Raji (cell line): Measurements from ENCODE around the gene MAMLD1.

Experiments used
- POLR2A ChIP-seq: IDR thresholded peaks from 2 replicates; pipeline ENCODE4 v1.6.1; 2011; ENCODE audit warnings: low read depth, low read length, control low read depth; ENCODE audit not compliant: insufficient read depth

MAMLD1 gene

GRCh38 chrX:150483356-150483985 lies 120.4 kb downstream of the MAMLD1 start:
- no peak for TF ChIP-seq POLR2A

DNA sequence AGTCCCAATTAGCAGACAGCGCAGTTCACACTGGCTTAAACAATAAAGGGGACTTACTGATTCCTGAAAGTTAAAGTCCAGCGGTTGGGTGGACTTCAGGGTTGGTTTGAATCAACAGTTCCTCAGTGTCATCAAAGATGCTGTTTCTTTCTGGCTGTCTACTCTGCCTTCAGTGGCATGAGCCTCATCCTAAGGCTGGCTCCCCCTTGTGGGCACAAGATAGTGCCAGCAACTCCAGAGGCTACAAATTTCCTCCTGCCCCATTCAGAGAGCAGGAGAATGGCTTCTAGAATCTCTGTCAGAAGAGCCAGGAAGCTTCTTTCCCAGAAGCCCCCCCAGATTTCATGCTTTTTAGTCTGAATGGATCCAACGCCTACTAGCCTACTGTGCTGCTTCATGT lies 122.9 kb downstream of the MAMLD1 start:
- no peak for TF ChIP-seq POLR2A

DNA sequence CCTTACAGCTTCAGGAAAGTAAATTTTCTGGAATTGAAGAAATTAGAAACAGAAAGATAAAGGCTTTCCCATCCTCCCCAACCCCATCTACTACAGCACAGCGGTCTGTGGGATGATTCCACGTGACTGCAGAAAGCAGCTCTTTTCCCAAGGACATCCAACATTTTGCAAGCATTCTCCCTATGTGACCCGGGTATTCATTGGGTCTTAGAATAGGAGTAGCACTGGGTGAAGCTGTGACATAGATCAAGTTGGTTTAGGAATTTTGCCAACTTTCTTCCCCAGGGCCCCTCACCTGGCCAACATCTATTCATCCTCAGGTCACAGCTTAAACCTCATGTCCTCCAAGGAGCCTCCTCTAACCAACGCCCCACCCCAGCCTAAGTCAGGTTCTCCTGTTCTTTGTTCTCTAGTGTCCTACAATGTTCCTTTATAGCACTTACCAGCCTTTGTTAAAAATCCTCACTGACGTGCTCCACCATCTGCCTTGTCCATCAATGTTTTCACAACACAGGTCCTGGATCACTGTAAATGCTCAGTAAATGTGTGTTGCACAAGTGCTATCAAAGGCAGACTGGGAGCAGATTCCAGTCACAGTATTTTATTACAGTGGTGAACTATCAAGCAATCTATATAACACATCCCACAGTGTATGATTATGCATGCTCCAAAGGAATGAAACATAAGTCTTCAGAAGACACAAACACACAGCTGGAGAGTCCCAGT lies 124.4 kb downstream of the MAMLD1 start:
- no peak for TF ChIP-seq POLR2A

- no peak for TF ChIP-seq POLR2A
These were observed 126.4 kb downstream of the MAMLD1 start for GRCh38 chrX:150489359-150490015.

DNA sequence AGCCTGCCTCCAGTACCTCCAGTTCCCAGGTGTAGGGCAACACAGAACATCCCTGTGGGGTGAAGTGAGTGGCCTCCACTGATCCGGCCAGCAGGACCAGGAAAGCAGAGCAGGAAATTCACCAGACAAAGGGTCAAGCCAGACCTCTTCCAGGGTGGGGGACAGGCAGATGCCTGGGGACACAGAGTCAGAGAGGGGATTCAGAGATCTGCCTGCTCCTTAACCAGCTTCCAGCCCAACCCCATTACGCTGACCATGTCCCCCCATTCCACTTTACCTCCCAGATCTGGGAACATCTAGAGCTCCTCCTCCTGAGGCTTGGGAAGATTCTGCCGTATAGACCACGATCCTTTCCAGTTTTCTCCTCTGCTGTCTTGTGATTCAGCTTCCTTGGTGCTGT lies 132.4 kb downstream of the MAMLD1 start:
- no peak for TF ChIP-seq POLR2A

- no peak for TF ChIP-seq POLR2A
These were observed 136.1 kb downstream of the MAMLD1 start for GRCh38 chrX:150499240-150499639.

- no peak for TF ChIP-seq POLR2A
These were observed 139.0 kb downstream of the MAMLD1 start for GRCh38 chrX:150502091-150502490.

DNA sequence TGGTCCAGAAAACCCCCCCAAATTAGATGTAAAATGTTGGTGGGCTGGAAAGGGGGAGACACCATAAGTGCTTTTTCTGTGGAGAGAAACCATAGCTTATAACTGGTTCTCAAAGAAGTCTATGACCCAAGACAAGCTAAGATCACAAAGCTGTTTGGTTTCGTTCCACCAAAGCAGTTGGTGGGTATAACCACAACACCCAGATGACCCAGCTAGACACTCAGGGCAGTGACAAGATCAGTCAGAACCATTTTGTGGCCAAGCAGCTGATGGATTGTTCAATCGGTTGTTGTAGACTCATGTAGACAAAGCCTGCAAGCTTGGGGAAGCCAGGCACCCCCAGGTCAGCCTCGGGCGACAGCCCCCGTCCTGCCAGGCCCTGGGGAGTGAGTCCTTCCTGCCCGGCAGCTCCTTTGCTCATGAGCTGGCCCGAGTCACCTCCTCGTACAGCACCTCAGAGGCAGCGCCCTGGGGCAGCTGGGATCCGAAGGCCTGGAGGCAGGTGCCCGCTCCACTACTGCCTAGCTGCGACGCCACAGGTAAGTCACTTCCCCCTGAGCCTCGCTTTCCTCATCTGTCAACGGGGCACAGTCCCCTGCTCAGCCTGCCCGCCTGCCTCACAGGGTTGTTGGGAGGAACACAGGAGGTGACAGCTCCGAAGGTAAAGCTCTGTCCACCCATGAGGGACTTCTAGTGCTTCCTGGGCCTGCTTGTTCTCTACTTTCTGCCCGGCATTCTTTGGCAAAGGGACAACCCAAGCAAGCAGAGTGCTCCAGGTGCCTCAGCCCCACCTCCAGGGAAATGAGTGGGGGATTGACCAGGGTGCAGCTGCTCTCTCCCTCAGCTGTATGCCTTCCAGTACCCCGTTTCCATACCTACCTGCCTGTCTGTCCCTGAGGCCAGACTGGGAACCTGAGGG lies 140.1 kb downstream of the MAMLD1 start:
- TF ChIP-seq POLR2A: no peak

DNA sequence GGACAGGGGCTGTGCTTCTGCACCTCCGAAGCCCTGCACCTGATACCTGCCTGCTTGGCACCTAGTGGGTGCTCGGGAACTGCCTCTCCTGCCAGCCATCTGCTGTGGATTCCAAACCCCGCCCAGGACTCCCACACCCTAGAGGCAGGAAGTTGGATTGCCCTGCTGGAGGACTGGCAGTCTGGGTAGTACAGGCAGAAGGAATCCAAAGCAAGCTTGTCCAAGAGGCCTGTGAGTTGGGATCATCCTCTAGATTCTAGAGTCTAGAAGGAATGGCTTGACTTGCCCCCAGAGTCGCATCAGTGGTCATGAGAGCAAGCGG lies 140.7 kb downstream of the MAMLD1 start:
- TF ChIP-seq POLR2A: no peak

DNA sequence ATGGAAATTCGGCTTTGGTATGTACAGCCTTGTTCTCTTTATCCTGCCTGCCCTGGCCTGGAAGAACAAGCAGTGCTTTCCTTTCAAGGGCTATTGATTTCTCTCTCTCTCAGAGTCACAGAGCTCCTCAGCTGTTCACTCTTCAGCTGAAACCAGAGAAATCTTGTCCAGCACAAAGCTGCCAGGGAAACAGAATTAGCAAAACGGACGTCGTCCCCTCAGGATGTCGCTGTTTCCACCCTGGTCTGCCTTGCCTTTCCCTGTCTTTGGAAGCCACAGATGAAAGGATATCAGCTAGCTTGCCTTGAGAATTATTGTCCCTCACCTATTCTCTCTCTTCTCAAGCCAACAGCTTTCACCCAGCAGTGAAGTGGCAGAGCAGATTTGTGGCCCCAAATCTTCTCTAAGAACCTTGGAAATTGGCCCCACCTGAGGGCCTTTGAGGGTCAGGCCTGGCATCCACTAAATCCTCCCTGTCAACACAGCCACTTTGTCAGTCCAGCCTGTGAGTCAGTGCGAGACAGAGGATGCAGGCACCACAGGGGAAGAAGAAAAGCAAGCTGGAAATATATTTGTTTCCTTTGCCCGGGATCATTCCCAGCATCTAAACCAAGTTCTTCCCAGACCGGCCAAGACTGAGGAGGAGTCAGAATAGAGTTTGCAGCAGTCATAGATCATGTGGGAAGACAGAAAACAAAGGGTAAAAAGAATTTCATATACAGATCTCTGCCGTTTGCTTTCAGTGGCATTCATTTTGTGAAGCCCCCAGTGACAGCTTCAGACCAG lies 141.5 kb downstream of the MAMLD1 start:
- no peak for TF ChIP-seq POLR2A

GRCh38 chrX:150506020-150506419 lies 142.9 kb downstream of the MAMLD1 start:
- TF ChIP-seq POLR2A: no peak

DNA sequence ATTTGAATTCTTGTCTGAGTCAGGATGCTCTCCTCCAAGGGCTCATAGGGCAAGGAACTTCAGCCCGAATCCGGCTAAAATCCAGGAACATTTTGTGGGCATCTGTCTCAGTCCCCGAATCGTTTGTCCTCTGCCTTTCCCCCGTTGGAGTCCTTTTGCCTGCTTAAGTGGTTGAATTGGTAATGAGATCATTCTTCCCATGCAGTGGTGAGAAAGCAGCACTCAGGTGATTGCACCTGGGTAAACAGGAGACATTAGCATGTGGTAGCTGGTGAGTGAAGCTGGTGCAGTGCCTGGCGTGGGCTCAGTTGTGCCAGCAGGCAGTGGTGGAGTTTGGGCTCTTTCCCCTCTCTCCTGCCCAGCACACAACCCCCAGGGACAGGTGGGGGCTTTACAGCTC lies 143.4 kb downstream of the MAMLD1 start:
- no peak for TF ChIP-seq POLR2A

DNA sequence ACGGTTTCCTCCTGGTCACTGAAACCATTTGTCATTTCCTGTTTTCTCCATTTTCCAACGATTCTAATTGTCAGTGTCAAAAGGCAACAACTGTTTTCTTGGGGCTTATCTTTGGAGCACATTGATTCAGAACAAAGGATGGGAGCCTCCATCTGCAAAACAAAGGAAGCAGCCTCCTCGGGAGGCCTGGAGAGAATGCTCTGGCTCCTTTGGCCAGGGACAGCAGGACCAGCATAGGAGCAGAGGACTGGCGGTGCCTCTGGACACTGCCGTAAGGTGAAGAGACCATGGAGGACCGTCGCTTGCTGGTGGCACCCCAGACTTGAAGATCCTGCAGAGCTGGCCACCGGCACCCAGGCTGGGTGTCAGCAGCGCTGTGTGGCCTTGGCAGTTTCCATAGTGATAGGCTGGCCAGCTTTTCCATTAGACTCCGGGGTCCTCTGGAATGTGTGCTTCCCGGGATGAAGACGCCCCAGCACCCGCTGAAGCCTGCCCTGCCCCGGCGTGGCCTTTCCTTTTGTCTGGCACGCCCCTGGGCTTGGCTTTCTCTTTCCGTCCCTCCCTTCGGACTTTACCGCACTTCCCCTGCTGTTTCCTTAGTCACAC lies 144.2 kb downstream of the MAMLD1 start:
- TF ChIP-seq POLR2A: no peak

- no peak for TF ChIP-seq POLR2A
These were observed 144.9 kb downstream of the MAMLD1 start for GRCh38 chrX:150508018-150508417.
